CD14-positive monocyte (primary cell): ENCODE results near the gene C12orf75. TPM values are rescaled to one million over a fixed set of nuclear protein-coding genes. Genes with fewer than 3 reads are reported as not detected.

Experiments used
- DNase-seq, 3 donors: peaks; one replicate each; pipeline ENCODE4 v3.0.0-alpha.2; 2011 to 2022
- H2AFZ ChIP-seq: 2 replicates; pipeline ENCODE4 v1.6.0; 2012; ENCODE audit warnings: mild to moderate bottlenecking, low read depth, low read length, inconsistent platforms; ENCODE audit not compliant: insufficient read depth, poor library complexity, severe bottlenecking
- H3K27ac ChIP-seq, 2 donors: 1 replicate in 1 of 2; 2 replicates in 1 of 2; pipeline ENCODE4 v1.5.1; 2012 to 2013; ENCODE audit warnings: low read length in 2 of 2, control low read depth in 1 of 2, inconsistent platforms in 1 of 2, low read depth in 1 of 2, mild to moderate bottlenecking in 1 of 2
- H3K27me3 ChIP-seq, 2 donors: one replicate each; pipeline versions ENCODE4 v1.6.0 to v1.6.1; 2011 to 2013; ENCODE audit warnings: low read length in 2 of 2; ENCODE audit not compliant: control insufficient read depth in 2 of 2, insufficient read depth in 2 of 2
- H3K36me3 ChIP-seq, 2 donors: replicated peaks in 1 of 2; 1 replicate in 1 of 2; 2 replicates in 1 of 2; pipeline versions ENCODE4 v1.5.1 to v1.6.1; 2012 to 2013; ENCODE audit warnings: low read length in 2 of 2, control low read depth in 1 of 2, inconsistent platforms in 1 of 2, mild to moderate bottlenecking in 1 of 2; ENCODE audit not compliant: insufficient read depth in 2 of 2, control insufficient read depth in 1 of 2
- H3K4me1 ChIP-seq, 2 donors: 1 replicate in 1 of 2; 2 replicates in 1 of 2; pipeline versions ENCODE4 v1.5.1 to v1.6.1; 2012 to 2013; ENCODE audit warnings: low read length in 2 of 2, control low read depth in 1 of 2, inconsistent platforms in 1 of 2, mild to moderate bottlenecking in 1 of 2, moderate library complexity in 1 of 2; ENCODE audit not compliant: insufficient read depth in 2 of 2, control insufficient read depth in 1 of 2
- H3K4me2 ChIP-seq: replicated peaks from 2 replicates; pipeline ENCODE3; 2012; ENCODE audit warnings: low read length, moderate library complexity, mild to moderate bottlenecking; ENCODE audit not compliant: poor library complexity, severe bottlenecking; ENCODE audit errors: extremely low read depth
- H3K4me3 ChIP-seq, 3 experiments: fragments of 200-600 bp in 1 of 3; sonication (generic) in 1 of 3; replicated peaks in 1 of 3; 1 replicate in 2 of 3; 2 replicates in 1 of 3; pipeline ENCODE4 v1.5.1; 2011 to 2013; ENCODE audit warnings: low read length in 3 of 3, mild to moderate bottlenecking in 3 of 3, control low read depth in 2 of 3, low read depth in 2 of 3, inconsistent platforms in 1 of 3, moderate library complexity in 1 of 3
- H3K79me2 ChIP-seq: 2 replicates; pipeline ENCODE4 v1.6.0; 2012; ENCODE audit warnings: mild to moderate bottlenecking, control low read depth, inconsistent platforms, low read length, moderate library complexity; ENCODE audit not compliant: insufficient read depth
- H3K9ac ChIP-seq: 2 replicates; pipeline ENCODE4 v1.6.0; 2017; ENCODE audit warnings: low read length, mild to moderate bottlenecking; ENCODE audit not compliant: insufficient read depth, poor library complexity, severe bottlenecking
- H3K9me3 ChIP-seq, 2 donors: replicated peaks in 1 of 2; 1 replicate in 1 of 2; 2 replicates in 1 of 2; pipeline versions ENCODE4 v1.5.1 to v1.6.1; 2012 to 2013; ENCODE audit warnings: low read length in 2 of 2, control low read depth in 1 of 2; ENCODE audit not compliant: control insufficient read depth in 1 of 2, insufficient read depth in 1 of 2
- H4K20me1 ChIP-seq: 2 replicates; pipeline ENCODE4 v1.6.0; 2012; ENCODE audit warnings: mild to moderate bottlenecking, low read length, control low read depth, moderate library complexity; ENCODE audit not compliant: insufficient read depth
- H3K27ac Mint-ChIP-seq, 7 donors: one replicate each; pipeline ENCODE4 v1.8.0; 2020; ENCODE audit warnings: mild to moderate bottlenecking in 7 of 7, mixed read lengths in 7 of 7, moderate library complexity in 6 of 7, inconsistent platforms in 2 of 7
- H3K27me3 Mint-ChIP-seq, 3 donors: one replicate each; pipeline ENCODE4 v1.8.0; 2021 to 2022; ENCODE audit warnings: low read depth in 3 of 3, mild to moderate bottlenecking in 3 of 3, mixed read lengths in 3 of 3, moderate library complexity in 3 of 3, inconsistent platforms in 1 of 3
- H3K36me3 Mint-ChIP-seq, 2 donors: one replicate each; pipeline ENCODE4 v1.8.0; 2020; ENCODE audit warnings: mixed read lengths in 2 of 2, inconsistent platforms in 1 of 2, mild to moderate bottlenecking in 1 of 2
- H3K4me1 Mint-ChIP-seq: one replicate; pipeline ENCODE4 v1.8.0; 2020; ENCODE audit warnings: mild to moderate bottlenecking, mixed read lengths
- H3K4me3 Mint-ChIP-seq, 2 donors: one replicate each; pipeline ENCODE4 v1.8.0; 2020; ENCODE audit warnings: mild to moderate bottlenecking in 2 of 2, mixed read lengths in 2 of 2, moderate library complexity in 1 of 2
- H3K9me3 Mint-ChIP-seq, 7 donors: one replicate each; pipeline ENCODE4 v1.8.0; 2020 to 2022; ENCODE audit warnings: mixed read lengths in 7 of 7, mild to moderate bottlenecking in 6 of 7, moderate library complexity in 6 of 7, inconsistent platforms in 2 of 7
- WGBS: methylation state at CpG from one replicate; pipeline ENCODE4 v1.1.5; 2013; ENCODE audit warnings: missing lambda C conversion rate; ENCODE audit not compliant: insufficient coverage; 5-methylcytosine and 5-hydroxymethylcytosine counted together
- intact Hi-C, 2 donors: fragments of 100-400 bp; cut with micrococcal nuclease; formaldehyde crosslinking; loops; one replicate each; pipeline versions ENCODE4 v1.15.0 to v1.15.1; 2023
- polyA plus RNA-seq, 3 donors: library from polyadenylated mRNA; depleted of rRNA in 1 of 3; unstranded in 2 of 3; stranded (reverse) in 1 of 3; fragments of 300-500 nt in 2 of 3; fragments of >200 nt in 1 of 3; fragmentation: Illumina TruSeq in 2 of 3; gene quantifications; 1 replicate in 2 of 3; 2 replicates in 1 of 3; pipeline ENCODE4 v1.2.3, GENCODE V29; 2012 to 2021
- TF ChIP-seq, protein P1 (sequence below): fragments of 200-600 bp; IDR thresholded peaks from one replicate; pipeline ENCODE4 v1.8.0; 2022; ENCODE audit warnings: antibody characterized with exemption, mild to moderate bottlenecking

The C12orf75 gene
- polyA plus RNA-seq, 3 donors: 0.45 to 0.73 (median 0.73) TPM

DNA sequence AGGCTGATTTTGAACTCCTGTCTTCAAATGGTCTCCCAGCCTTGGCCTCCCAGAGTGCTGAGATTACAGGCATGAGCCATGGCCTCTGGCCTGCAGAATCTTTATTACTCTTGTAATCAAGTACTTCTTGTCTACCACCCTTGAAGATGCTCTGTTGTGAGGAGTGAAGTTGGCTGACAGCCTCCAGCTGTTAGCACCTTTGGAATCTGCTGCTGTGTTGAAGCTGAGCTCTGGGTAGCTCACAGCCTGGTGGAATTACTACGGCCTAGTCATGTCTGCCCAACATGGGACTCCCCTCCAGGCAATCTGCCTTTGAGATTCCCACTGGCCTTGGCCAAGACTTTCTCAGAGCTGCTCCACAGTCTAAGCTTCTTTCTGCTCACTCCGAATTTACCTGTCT is 5.8 kb upstream of the C12orf75 start:
- Histone ChIP-seq H3K4me3 (no peak overlapping the region), H3K36me3 (no peaks in the 10 kb centered on the region), H2AFZ (no peak overlapping the region), H3K9ac (no peak overlapping the region), H3K4me2 (no peak overlapping the region), H3K9me3 (no peaks in the 10 kb centered on the region), H4K20me1 (no peaks in the 10 kb centered on the region), H3K27ac (no peak overlapping the region), H3K27me3 (no peaks in the 10 kb centered on the region), H3K79me2 (no peaks in the 10 kb centered on the region), H3K4me1 (no peaks in the 10 kb centered on the region)
- 100% methylated on average over 2 of the region's 2 CpGs for WGBS
- intact Hi-C loops: no loop called here
- TF ChIP-seq, protein P1, sequence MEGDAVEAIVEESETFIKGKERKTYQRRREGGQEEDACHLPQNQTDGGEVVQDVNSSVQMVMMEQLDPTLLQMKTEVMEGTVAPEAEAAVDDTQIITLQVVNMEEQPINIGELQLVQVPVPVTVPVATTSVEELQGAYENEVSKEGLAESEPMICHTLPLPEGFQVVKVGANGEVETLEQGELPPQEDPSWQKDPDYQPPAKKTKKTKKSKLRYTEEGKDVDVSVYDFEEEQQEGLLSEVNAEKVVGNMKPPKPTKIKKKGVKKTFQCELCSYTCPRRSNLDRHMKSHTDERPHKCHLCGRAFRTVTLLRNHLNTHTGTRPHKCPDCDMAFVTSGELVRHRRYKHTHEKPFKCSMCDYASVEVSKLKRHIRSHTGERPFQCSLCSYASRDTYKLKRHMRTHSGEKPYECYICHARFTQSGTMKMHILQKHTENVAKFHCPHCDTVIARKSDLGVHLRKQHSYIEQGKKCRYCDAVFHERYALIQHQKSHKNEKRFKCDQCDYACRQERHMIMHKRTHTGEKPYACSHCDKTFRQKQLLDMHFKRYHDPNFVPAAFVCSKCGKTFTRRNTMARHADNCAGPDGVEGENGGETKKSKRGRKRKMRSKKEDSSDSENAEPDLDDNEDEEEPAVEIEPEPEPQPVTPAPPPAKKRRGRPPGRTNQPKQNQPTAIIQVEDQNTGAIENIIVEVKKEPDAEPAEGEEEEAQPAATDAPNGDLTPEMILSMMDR: no peak
- no peak for DNase-seq
- no peaks in the 10 kb centered on the region for H3K36me3 Mint-ChIP-seq
- H3K4me3 Mint-ChIP-seq: no peak overlapping the region
- H3K4me1 Mint-ChIP-seq: peaks cover 2% of the 10 kb centered on the region
- no peaks in the 10 kb centered on the region for H3K9me3 Mint-ChIP-seq
- peaks cover 0 to 5% (median 3%) of the 10 kb centered on the region in 3 donors for H3K27me3 Mint-ChIP-seq
- no peak overlapping the region for H3K27ac Mint-ChIP-seq

DNA sequence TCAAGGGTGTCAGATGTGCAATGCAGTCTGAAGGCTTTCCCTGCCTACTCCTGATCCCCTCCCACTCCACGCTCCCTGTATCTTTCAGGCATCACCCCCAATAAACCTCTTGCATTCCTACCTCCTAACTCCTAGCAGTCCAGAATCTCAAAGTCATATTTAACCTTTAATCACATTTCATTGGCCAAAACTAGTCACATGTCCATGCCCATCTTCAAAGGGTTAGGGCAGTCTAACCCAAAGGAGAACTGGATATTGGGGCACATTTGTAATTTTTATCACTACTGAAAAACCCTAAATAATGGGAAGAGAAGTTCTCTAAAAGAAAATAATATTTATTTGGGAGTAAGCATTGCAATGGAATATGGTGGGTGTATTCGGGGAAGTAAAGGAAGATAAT is 5.4 kb upstream of the C12orf75 start:
- no peaks in the 10 kb centered on the region for H3K36me3 Mint-ChIP-seq
- Histone ChIP-seq H3K4me1 (peaks cover 3% of the 10 kb centered on the region in 2 donors), H3K36me3 (no peaks in the 10 kb centered on the region), H3K9ac (no peak overlapping the region), H3K27ac (no peak overlapping the region), H3K79me2 (no peaks in the 10 kb centered on the region), H3K4me2 (no peak overlapping the region), H3K4me3 (no peak overlapping the region), H2AFZ (no peak overlapping the region), H3K27me3 (no peaks in the 10 kb centered on the region), H4K20me1 (no peaks in the 10 kb centered on the region), H3K9me3 (no peaks in the 10 kb centered on the region)
- H3K27me3 Mint-ChIP-seq: peaks cover 2 to 6% (median 5%) of the 10 kb centered on the region in 3 donors
- TF ChIP-seq, protein P1: no peak
- intact Hi-C loops: no loop called here
- no peak overlapping the region for H3K4me3 Mint-ChIP-seq
- H3K4me1 Mint-ChIP-seq: peaks cover 5% of the 10 kb centered on the region
- no peak overlapping the region for H3K27ac Mint-ChIP-seq
- DNase-seq: no peak
- 94% methylated on average over 2 of the region's 2 CpGs for WGBS
- no peaks in the 10 kb centered on the region for H3K9me3 Mint-ChIP-seq
